Medulla oblongata (tissue), 1 donor: Measurements from ENCODE around the gene VSX1.

Experiments
- DNase-seq: peaks from one replicate; pipeline ENCODE4 v3.0.0-alpha.2; 2015; ENCODE audit errors: extremely low spot score

VSX1 gene

GRCh38 chr20:25081730-25082497, at the start of gene VSX1:
TSS of gene VSX1 (minus strand) at chr20:25082141. CDS start at chr20:25082096, 45 bp downstream.
- DNase-seq: no peak

- no peak for DNase-seq
Measured at GRCh38 chr20:25129908-25130307, 48.0 kb upstream of the VSX1 start.

GRCh38 chr20:25129428-25129827, 47.5 kb upstream of the VSX1 start:
- DNase-seq: no peak

- no peak for DNase-seq
Measured at GRCh38 chr20:25128649-25129048, 46.7 kb upstream of the VSX1 start.

- no peak for DNase-seq
Measured at GRCh38 chr20:25127761-25128537, 46.0 kb upstream of the VSX1 start.

GRCh38 chr20:25126204-25127029, 44.5 kb upstream of the VSX1 start:
- DNase-seq: no peak

- DNase-seq: no peak
Measured at GRCh38 chr20:25125636-25126035, 43.7 kb upstream of the VSX1 start.

GRCh38 chr20:25120920-25121319, 39.0 kb upstream of the VSX1 start:
- DNase-seq: no peak

- DNase-seq: no peak
Measured at GRCh38 chr20:25120457-25120856, 38.5 kb upstream of the VSX1 start.

- no peak for DNase-seq
Measured at GRCh38 chr20:25118529-25118928, 36.6 kb upstream of the VSX1 start.

- no peak for DNase-seq
Measured at GRCh38 chr20:25117990-25118389, 36.0 kb upstream of the VSX1 start.

GRCh38 chr20:25116739-25117458, 35.0 kb upstream of the VSX1 start:
- DNase-seq: peak; percentile 5

GRCh38 chr20:25103526-25103925, 21.6 kb upstream of the VSX1 start:
- no peak for DNase-seq

GRCh38 chr20:25100914-25101313, 19.0 kb upstream of the VSX1 start:
- DNase-seq: no peak

GRCh38 chr20:25099601-25100140, 17.7 kb upstream of the VSX1 start:
- DNase-seq: no peak

- no peak for DNase-seq
Measured at GRCh38 chr20:25097498-25097897, 15.6 kb upstream of the VSX1 start.

GRCh38 chr20:25090492-25091429, 8.8 kb upstream of the VSX1 start:
- no peak for DNase-seq

GRCh38 chr20:25089662-25090061, 7.7 kb upstream of the VSX1 start:
- DNase-seq: no peak

- DNase-seq: no peak
Measured at GRCh38 chr20:25089096-25089495, 7.2 kb upstream of the VSX1 start.

GRCh38 chr20:25088267-25088666, 6.3 kb upstream of the VSX1 start:
- DNase-seq: no peak
